Tibial artery (tissue), 4 donors: ENCODE measurements around the gene LIMA1.
A peak's percentile ranks its signal among the peaks of the same experiment; 100 is the strongest.
"Not testable (repeated sequence)": the region's sequence is repeated elsewhere in the genome, so short reads cannot be mapped to it uniquely, and the experiment has no call there.

Experiments used
- DNase-seq, 2 donors: peaks; one replicate each; pipeline ENCODE4 v3.0.0-alpha.2; 2019
- H3K27ac ChIP-seq, 2 donors: fragments of 200-600 bp; sonication (generic) in 1 of 2; 1 replicate in 1 of 2; 2 replicates in 1 of 2; pipeline ENCODE4 v1.5.1; 2018 to 2019; ENCODE audit warnings: mild to moderate bottlenecking in 1 of 2
- H3K27me3 ChIP-seq, 2 donors: fragments of 200-600 bp; sonication (generic) in 1 of 2; one replicate each; pipeline versions ENCODE4 v1.5.1 to v1.6.0; 2016 to 2019
- H3K36me3 ChIP-seq, 3 donors: fragments of 200-600 bp; sonication (generic) in 2 of 3; one replicate each; pipeline ENCODE4 v1.5.1; 2016 to 2019; ENCODE audit warnings: mild to moderate bottlenecking in 2 of 3
- H3K4me1 ChIP-seq, 4 donors: fragments of 200-600 bp; sonication (generic) in 2 of 4; 1 replicate in 3 of 4; 2 replicates in 1 of 4; pipeline ENCODE4 v1.5.1; 2016 to 2019
- H3K4me3 ChIP-seq, 2 donors: fragments of 200-600 bp; sonication (generic) in 1 of 2; 1 replicate in 1 of 2; 2 replicates in 1 of 2; pipeline ENCODE4 v1.5.1; 2018 to 2019; ENCODE audit warnings: mild to moderate bottlenecking in 2 of 2
- H3K9me3 ChIP-seq, 3 donors: fragments of 200-600 bp; sonication (generic) in 1 of 3; one replicate each; pipeline ENCODE4 v1.5.1; 2016 to 2019
- intact Hi-C: fragments of 100-400 bp; cut with DNase I; formaldehyde crosslinking; loops from one replicate; pipeline ENCODE4 v1.15.0; 2023; ENCODE audit warnings: low total_unique reads
- TF ChIP-seq, protein P1 (sequence below), 2 experiments: fragments of 200-600 bp in 1 of 2; fragments of 450-650 bp in 1 of 2; IDR thresholded peaks; one replicate each; pipeline ENCODE4 v1.5.1; 2017 to 2019; ENCODE audit warnings: antibody characterized with exemption in 2 of 2, mild to moderate bottlenecking in 1 of 2, moderate library complexity in 1 of 2

The LIMA1 gene

GRCh38 chr12:50283229-50283923 is at the start of gene LIMA1:
Gene LIMA1, minus strand, starts transcription at chr12:50283520. Its CDS starts 34,769 bp downstream, at chr12:50248751.
- peak; percentile 86 to 94 for DNase-seq
- peaks cover 0 to 29% (median 9%) of the 10 kb centered on the region in 4 donors for H3K4me1 ChIP-seq
- no peaks in the 10 kb centered on the region for H3K9me3 ChIP-seq
- H3K27me3 ChIP-seq = no peaks in the 10 kb centered on the region
- peak within 1 kb of the TSS; percentile 75 to 80 for H3K27ac ChIP-seq
- intact Hi-C loops = loop anchor here (10.0 kb wide), 1 partner anchor 59 kb away; no protein-coding TSS in a partner anchor
- peak within 1 kb of the TSS; percentile 88 to 98 for H3K4me3 ChIP-seq
- no peaks in the 10 kb centered on the region for H3K36me3 ChIP-seq
- TF ChIP-seq, protein P1, sequence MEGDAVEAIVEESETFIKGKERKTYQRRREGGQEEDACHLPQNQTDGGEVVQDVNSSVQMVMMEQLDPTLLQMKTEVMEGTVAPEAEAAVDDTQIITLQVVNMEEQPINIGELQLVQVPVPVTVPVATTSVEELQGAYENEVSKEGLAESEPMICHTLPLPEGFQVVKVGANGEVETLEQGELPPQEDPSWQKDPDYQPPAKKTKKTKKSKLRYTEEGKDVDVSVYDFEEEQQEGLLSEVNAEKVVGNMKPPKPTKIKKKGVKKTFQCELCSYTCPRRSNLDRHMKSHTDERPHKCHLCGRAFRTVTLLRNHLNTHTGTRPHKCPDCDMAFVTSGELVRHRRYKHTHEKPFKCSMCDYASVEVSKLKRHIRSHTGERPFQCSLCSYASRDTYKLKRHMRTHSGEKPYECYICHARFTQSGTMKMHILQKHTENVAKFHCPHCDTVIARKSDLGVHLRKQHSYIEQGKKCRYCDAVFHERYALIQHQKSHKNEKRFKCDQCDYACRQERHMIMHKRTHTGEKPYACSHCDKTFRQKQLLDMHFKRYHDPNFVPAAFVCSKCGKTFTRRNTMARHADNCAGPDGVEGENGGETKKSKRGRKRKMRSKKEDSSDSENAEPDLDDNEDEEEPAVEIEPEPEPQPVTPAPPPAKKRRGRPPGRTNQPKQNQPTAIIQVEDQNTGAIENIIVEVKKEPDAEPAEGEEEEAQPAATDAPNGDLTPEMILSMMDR (IDR thresholded peaks at IDR 0.05) = peak; percentile 57 to 64

GRCh38 chr12:50331745-50332144 is 48.4 kb upstream of the LIMA1 start:
- TF ChIP-seq, protein P1 (IDR thresholded peaks at IDR 0.05) = no peak
- Histone ChIP-seq H3K27me3 (no peaks in the 10 kb centered on the region), H3K36me3 (no peaks in the 10 kb centered on the region), H3K9me3 (no peaks in the 10 kb centered on the region), H3K4me3 (no peak overlapping the region), H3K4me1 (peaks cover 0 to 3% (median under 1%) of the 10 kb centered on the region in 4 donors), H3K27ac (no peak overlapping the region)
- intact Hi-C loops = no loop called here
- no peak for DNase-seq

- H3K27ac ChIP-seq, DNase-seq, H3K36me3 ChIP-seq, intact Hi-C loops, H3K27me3 ChIP-seq, H3K9me3 ChIP-seq, H3K4me3 ChIP-seq: not testable (repeated sequence)
- peaks cover 0 to 14% (median 3%) of the 10 kb centered on the region in 4 donors for H3K4me1 ChIP-seq
Observed at GRCh38 chr12:50328664-50329063, 45.3 kb upstream of the LIMA1 start.

DNA sequence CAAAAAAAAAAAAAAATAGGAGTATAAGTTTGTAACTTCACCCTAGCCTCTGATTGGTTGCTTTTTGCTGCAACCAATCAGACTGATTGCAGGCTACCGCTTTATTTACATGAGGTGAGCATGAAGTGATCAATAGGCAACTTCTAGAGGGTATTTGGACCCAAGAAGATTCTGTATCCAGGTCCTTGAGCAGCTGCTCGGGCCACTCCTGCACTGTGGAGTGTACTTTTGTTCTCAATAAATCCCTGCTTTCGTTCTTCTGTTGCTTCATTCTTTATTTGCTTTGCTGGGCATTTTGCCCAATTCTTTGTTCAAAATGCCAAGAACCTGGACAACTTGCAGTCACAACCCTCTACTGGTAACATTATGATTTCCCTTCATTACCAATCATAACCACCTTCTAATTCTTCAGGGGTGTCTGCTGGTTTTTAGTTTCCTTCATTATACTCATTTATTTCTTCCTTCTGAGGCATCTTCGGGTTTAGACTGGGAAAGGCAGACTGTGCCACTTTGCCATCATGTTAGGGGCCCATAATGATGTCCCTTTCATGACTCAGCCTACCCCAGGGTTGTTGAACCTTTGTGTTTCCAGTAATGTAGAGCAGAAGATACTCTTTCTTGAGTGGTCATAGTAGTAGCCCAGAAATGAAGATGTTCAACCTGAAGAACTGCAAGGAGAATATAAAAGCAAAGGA is 43.4 kb upstream of the LIMA1 start:
- Histone ChIP-seq H3K9me3 (no peaks in the 10 kb centered on the region), H3K4me1 (peaks cover 0 to 14% (median 3%) of the 10 kb centered on the region in 4 donors), H3K27me3 (no peaks in the 10 kb centered on the region), H3K36me3 (no peaks in the 10 kb centered on the region), H3K4me3 (no peak overlapping the region), H3K27ac (no peak overlapping the region)
- intact Hi-C loops = no loop called here
- TF ChIP-seq, protein P1 (IDR thresholded peaks at IDR 0.05) = no peak
- no peak for DNase-seq

DNA sequence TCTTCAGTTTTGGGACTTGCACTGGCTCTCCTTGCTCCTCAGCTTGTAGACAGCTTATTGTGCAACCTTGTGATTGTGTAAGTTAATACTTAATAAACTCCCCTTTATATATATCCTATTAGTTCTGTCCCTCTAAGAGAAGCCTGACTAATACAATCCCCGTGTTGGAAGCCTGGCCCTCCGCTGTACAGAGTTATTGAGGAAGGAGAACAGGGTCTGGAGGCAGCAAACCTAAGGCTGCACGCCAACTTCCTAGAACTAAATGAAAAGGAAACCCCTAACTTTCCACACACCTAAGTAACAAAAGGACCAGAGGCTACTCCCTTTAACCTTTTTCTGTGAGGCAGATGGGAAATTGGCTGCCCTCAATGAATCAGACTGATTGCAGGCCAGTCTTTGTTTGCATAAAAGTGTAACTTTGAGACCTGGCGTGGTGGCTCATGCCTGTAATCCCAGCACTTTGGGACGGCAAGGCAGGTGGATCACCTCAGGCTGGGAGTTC is 42.6 kb upstream of the LIMA1 start:
- TF ChIP-seq, protein P1 (IDR thresholded peaks at IDR 0.05) = no peak
- Histone ChIP-seq H3K4me3 (no peak overlapping the region), H3K27ac (no peak overlapping the region), H3K9me3 (no peaks in the 10 kb centered on the region), H3K4me1 (peaks cover 0 to 14% (median 3%) of the 10 kb centered on the region in 4 donors), H3K27me3 (no peaks in the 10 kb centered on the region), H3K36me3 (no peaks in the 10 kb centered on the region)
- intact Hi-C loops = no loop called here
- no peak for DNase-seq

DNA sequence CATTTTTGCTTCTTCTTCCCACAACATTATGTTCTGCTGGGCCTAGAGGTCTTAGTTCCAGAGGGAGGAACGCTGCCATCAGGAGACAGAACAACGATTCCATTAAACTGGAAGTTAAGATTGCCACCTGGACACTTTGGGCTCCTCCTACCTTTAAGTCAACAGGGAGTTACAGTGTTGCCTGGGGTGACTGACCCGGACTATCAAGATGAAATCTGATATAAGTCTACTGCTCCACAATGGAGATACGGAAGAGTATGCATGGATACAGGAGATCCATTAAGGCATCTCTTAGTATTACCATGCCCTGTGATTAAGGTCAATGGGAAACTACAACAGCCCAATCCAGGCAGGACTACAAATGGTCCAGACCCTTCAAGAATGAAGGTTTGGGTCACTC is 41.5 kb upstream of the LIMA1 start:
- H3K9me3 ChIP-seq, DNase-seq, H3K36me3 ChIP-seq, H3K27me3 ChIP-seq, intact Hi-C loops, H3K27ac ChIP-seq, H3K4me3 ChIP-seq: not testable (repeated sequence)
- peaks cover 0 to 14% (median 3%) of the 10 kb centered on the region in 4 donors for H3K4me1 ChIP-seq

DNA sequence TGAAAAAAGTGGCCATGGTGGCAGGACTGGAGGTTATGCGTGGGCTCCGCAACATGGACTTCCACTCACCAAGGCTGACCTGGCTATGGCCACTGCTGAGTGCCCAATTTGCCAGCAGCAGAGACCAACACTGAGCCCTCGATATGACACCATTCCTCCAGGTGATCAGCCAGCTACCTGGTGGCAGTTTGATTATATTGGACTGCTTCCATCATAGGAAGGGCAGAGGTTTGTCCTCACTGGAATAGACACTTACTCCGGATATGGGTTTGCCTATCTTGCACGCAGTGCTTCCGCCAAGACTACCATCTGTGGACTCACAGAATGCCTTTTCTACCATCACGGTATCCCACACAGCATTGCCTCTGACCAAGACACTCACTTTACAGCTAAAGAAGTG is 40.8 kb upstream of the LIMA1 start:
- H3K4me3 ChIP-seq, H3K27ac ChIP-seq, DNase-seq, intact Hi-C loops, H3K27me3 ChIP-seq, H3K9me3 ChIP-seq, H3K36me3 ChIP-seq: not testable (repeated sequence)
- H3K4me1 ChIP-seq = peaks cover 0 to 14% (median 3%) of the 10 kb centered on the region in 4 donors
